H9 (cell line): ENCODE data around the gene PABPC3. TPM values are rescaled to one million over a fixed set of nuclear protein-coding genes. Genes with fewer than 3 reads are reported as not detected.

ENCODE experiments used
- DNase-seq: peaks from one replicate; pipeline ENCODE4 v3.0.0-alpha.2; 2017
- H2AFZ ChIP-seq: one replicate; pipeline ENCODE4 v1.6.1; 2013; ENCODE audit warnings: mild to moderate bottlenecking, low read length, control low read depth, moderate library complexity
- H2AK5ac ChIP-seq: 2 replicates; pipeline ENCODE4 v1.6.1; 2013; ENCODE audit warnings: low read length, control low read depth, mixed read lengths; ENCODE audit not compliant: insufficient read length
- H2BK120ac ChIP-seq: one replicate; pipeline ENCODE4 v1.6.1; 2013; ENCODE audit warnings: low read depth, mild to moderate bottlenecking, low read length, control low read depth, inconsistent platforms; ENCODE audit not compliant: poor library complexity, severe bottlenecking
- H2BK12ac ChIP-seq: 2 replicates; pipeline ENCODE4 v1.6.1; 2013; ENCODE audit warnings: low read length, control low read depth, mixed read lengths, low read depth; ENCODE audit not compliant: insufficient read length
- H2BK15ac ChIP-seq: 2 replicates; pipeline ENCODE4 v1.6.1; 2013; ENCODE audit warnings: low read depth, low read length, control low read depth
- H2BK20ac ChIP-seq: one replicate; pipeline ENCODE4 v1.6.1; 2013; ENCODE audit warnings: low read depth, mild to moderate bottlenecking, low read length, control low read depth, inconsistent platforms; ENCODE audit not compliant: poor library complexity, severe bottlenecking
- H2BK5ac ChIP-seq: 2 replicates; pipeline ENCODE4 v1.6.1; 2013; ENCODE audit warnings: low read length, control low read depth, mixed read lengths; ENCODE audit not compliant: insufficient read length
- H3K14ac ChIP-seq: 2 replicates; pipeline ENCODE4 v1.6.1; 2013; ENCODE audit warnings: low read length, control low read depth; ENCODE audit not compliant: insufficient read depth
- H3K18ac ChIP-seq: 2 replicates; pipeline ENCODE4 v1.6.1; 2013; ENCODE audit warnings: low read depth, mild to moderate bottlenecking, mixed read lengths, low read length, control low read depth; ENCODE audit not compliant: insufficient read length
- H3K23ac ChIP-seq: 2 replicates; pipeline ENCODE4 v1.6.1; 2013; ENCODE audit warnings: low read length, control low read depth, mixed read lengths, low read depth; ENCODE audit not compliant: insufficient read length
- H3K23me2 ChIP-seq: 2 replicates; pipeline ENCODE4 v1.6.1; 2013; ENCODE audit warnings: low read depth, mild to moderate bottlenecking, mixed read lengths, low read length, control low read depth; ENCODE audit not compliant: insufficient read length, poor library complexity, severe bottlenecking
- H3K27ac ChIP-seq: 2 replicates; pipeline ENCODE4 v1.5.1; 2013; ENCODE audit warnings: low read length, control low read depth, mixed read lengths, low read depth; ENCODE audit not compliant: insufficient read length
- H3K27me3 ChIP-seq: 2 replicates; pipeline ENCODE4 v1.6.1; 2013; ENCODE audit warnings: low read length, control low read depth, inconsistent platforms; ENCODE audit not compliant: insufficient read depth
- H3K4ac ChIP-seq: 2 replicates; pipeline ENCODE4 v1.6.1; 2013; ENCODE audit warnings: low read depth, mild to moderate bottlenecking, control low read depth, inconsistent platforms, low read length, moderate library complexity
- H3K4me1 ChIP-seq: 2 replicates; pipeline ENCODE4 v1.6.1; 2013; ENCODE audit warnings: low read length, control low read depth, inconsistent platforms; ENCODE audit not compliant: insufficient read depth
- H3K4me2 ChIP-seq: 2 replicates; pipeline ENCODE4 v1.6.1; 2013; ENCODE audit warnings: low read length, control low read depth, mixed read lengths; ENCODE audit not compliant: insufficient read length, insufficient read depth
- H3K56ac ChIP-seq: 2 replicates; pipeline ENCODE4 v1.6.1; 2013; ENCODE audit warnings: low read depth, mild to moderate bottlenecking, mixed read lengths, low read length, control low read depth; ENCODE audit not compliant: insufficient read length
- H3K79me1 ChIP-seq: 2 replicates; pipeline ENCODE4 v1.6.1; 2013; ENCODE audit warnings: low read depth, mild to moderate bottlenecking, moderate library complexity, low read length, control low read depth, inconsistent platforms; ENCODE audit not compliant: insufficient read depth, poor library complexity, severe bottlenecking
- H3K79me2 ChIP-seq: 2 replicates; pipeline ENCODE4 v1.6.1; 2013; ENCODE audit warnings: low read length, control low read depth, inconsistent platforms; ENCODE audit not compliant: insufficient read depth
- H3K9ac ChIP-seq: 2 replicates; pipeline ENCODE4 v1.6.1; 2013; ENCODE audit warnings: low read length, control low read depth, mixed read lengths; ENCODE audit not compliant: insufficient read length; ENCODE audit errors: extremely low read depth
- H3K9me3 ChIP-seq: one replicate; pipeline ENCODE4 v1.6.1; 2013; ENCODE audit warnings: low read depth, low read length, inconsistent platforms; ENCODE audit not compliant: control insufficient read depth
- H3T11ph ChIP-seq: one replicate; pipeline ENCODE4 v1.6.1; 2013; ENCODE audit warnings: mild to moderate bottlenecking, low read length, control low read depth, inconsistent platforms
- H4K20me1 ChIP-seq: one replicate; pipeline ENCODE4 v1.6.1; 2013; ENCODE audit not compliant: control insufficient read depth, insufficient read length, insufficient read depth
- H4K5ac ChIP-seq: 2 replicates; pipeline ENCODE4 v1.6.1; 2013; ENCODE audit warnings: low read depth, mild to moderate bottlenecking, mixed read lengths, low read length, control low read depth; ENCODE audit not compliant: insufficient read length
- H4K8ac ChIP-seq: replicated peaks from 2 replicates; pipeline ENCODE4 v1.6.1; 2013; ENCODE audit warnings: low read length, control low read depth, mixed read lengths, low read depth; ENCODE audit not compliant: insufficient read length
- H4K91ac ChIP-seq: 2 replicates; pipeline ENCODE4 v1.6.1; 2013; ENCODE audit warnings: low read depth, mild to moderate bottlenecking, moderate library complexity, mixed read lengths, low read length, control low read depth; ENCODE audit not compliant: insufficient read length
- H3K27ac Mint-ChIP-seq, 3 experiments: 2 replicates in 2 of 3; 3 replicates in 1 of 3; pipeline ENCODE4 v1.8.0; 2020 to 2021; ENCODE audit warnings: mixed read lengths in 3 of 3, mild to moderate bottlenecking in 1 of 3, moderate library complexity in 1 of 3
- H3K27me3 Mint-ChIP-seq: 2 replicates; pipeline ENCODE4 v1.8.0; 2021; ENCODE audit warnings: low read depth, mild to moderate bottlenecking, moderate library complexity, mixed read lengths
- H3K36me3 Mint-ChIP-seq, 3 experiments: 2 replicates in 2 of 3; 3 replicates in 1 of 3; pipeline ENCODE4 v1.8.0; 2020 to 2021; ENCODE audit warnings: low read depth in 3 of 3, mixed read lengths in 3 of 3; ENCODE audit not compliant: insufficient read depth in 1 of 3
- H3K4me1 Mint-ChIP-seq, 2 experiments: 2 replicates each; pipeline ENCODE4 v1.8.0; 2020; ENCODE audit warnings: mixed read lengths in 2 of 2
- H3K4me3 Mint-ChIP-seq, 2 experiments: 2 replicates in 1 of 2; 3 replicates in 1 of 2; pipeline ENCODE4 v1.8.0; 2020 to 2021; ENCODE audit warnings: mild to moderate bottlenecking in 2 of 2, mixed read lengths in 2 of 2, moderate library complexity in 1 of 2
- H3K9me3 Mint-ChIP-seq, 2 experiments: 2 replicates in 1 of 2; 3 replicates in 1 of 2; pipeline ENCODE4 v1.8.0; 2020; ENCODE audit warnings: mild to moderate bottlenecking in 2 of 2, mixed read lengths in 2 of 2, moderate library complexity in 1 of 2
- CTCF ChIP-seq: fragments of 200-600 bp; sonication (generic); conservative IDR thresholded peaks from 3 replicates; pipeline ENCODE4 v1.8.0; 2021; ENCODE audit warnings: antibody characterized with exemption, mild to moderate bottlenecking
- WGBS: extraction: QIAGEN DNeasy Blood & Tissue Kit; methylation state at CpG from one replicate; pipeline ENCODE4 v1.1.7; 2013; ENCODE audit warnings: missing lambda C conversion rate, low lambda C conversion rate, mixed read lengths; ENCODE audit not compliant: insufficient read length; ENCODE audit errors: extremely low coverage; 5-methylcytosine and 5-hydroxymethylcytosine counted together
- total RNA-seq: library from RNA; stranded (reverse); gene quantifications from 2 replicates; pipeline ENCODE4 v1.2.1, GENCODE V29; 2021

Gene PABPC3
- total RNA-seq, 1 experiment from 2014 or later, result 0.31 TPM

GRCh38 chr13:25046274-25046984 lies 49.5 kb upstream of the PABPC3 start:
- Histone ChIP-seq H3K56ac (no peak overlapping the region), H4K8ac (no peak overlapping the region), H3T11ph (no peak overlapping the region), H4K20me1 (no peaks in the 10 kb centered on the region), H3K79me2 (no peaks in the 10 kb centered on the region), H3K18ac (no peak overlapping the region), H3K4me2 (peak overlapping the region; percentile 63), H3K27me3 (peaks cover 2% of the 10 kb centered on the region; the same call in 1 of the 2 replicates), H2BK12ac (no peak overlapping the region), H4K5ac (no peak overlapping the region), H2AFZ (no peak overlapping the region), H3K9ac (peak overlapping the region; percentile 45), H2BK20ac (no peak overlapping the region), H3K9me3 (no peaks in the 10 kb centered on the region), H2BK120ac (no peak overlapping the region), H3K79me1 (no peaks in the 10 kb centered on the region), H2BK5ac (no peak overlapping the region), H2BK15ac (no peak overlapping the region), H2AK5ac (no peak overlapping the region), H3K4me1 (no peaks in the 10 kb centered on the region), H3K4ac (no peak overlapping the region), H3K23me2 (peaks cover 4% of the 10 kb centered on the region), H4K91ac (no peak overlapping the region), H3K14ac (no peak overlapping the region), H3K23ac (no peak overlapping the region), H3K27ac (no peak overlapping the region)
- DNase-seq, result peak; percentile 53
- Mint-ChIP-seq H3K4me1 (peaks cover 25 to 29% of the 10 kb centered on the region in 2 experiments), H3K36me3 (peaks cover 6 to 11% (median 7%) of the 10 kb centered on the region in 3 experiments), H3K27me3 (peaks cover 30% of the 10 kb centered on the region), H3K4me3 (peak overlapping the region; percentile 71 to 84), H3K27ac (no peak overlapping the region), H3K9me3 (peaks cover 15 to 16% of the 10 kb centered on the region in 2 experiments)
- TF ChIP-seq CTCF, result peak; percentile 21; the same call in 1 of the 3 replicates
- no CpG with 5 or more reads among the region's 24 CpGs for WGBS
